RWPE2 (cell line): Measurements from ENCODE around the gene PRKAG2.
A peak's percentile ranks its signal among the peaks of the same experiment; 100 is the strongest.

Source experiments
- ATAC-seq: fragments of 200-7000 bp; cut with Tn5 transposase; 3 replicates; pipeline ENCODE4 v1.9.1; 2021; ENCODE audit warnings: low read depth
- DNase-seq: peaks from one replicate; pipeline ENCODE4 v3.0.0-alpha.2; 2020; ENCODE audit warnings: low spot score
- H3K27ac ChIP-seq: fragments of 450-650 bp; 2 replicates; pipeline ENCODE4 v1.5.1; 2017; ENCODE audit warnings: mild to moderate bottlenecking; ENCODE audit not compliant: poor library complexity, severe bottlenecking
- H3K27me3 ChIP-seq: fragments of 250-450 bp; sonication (Bioruptor Pico); 2 replicates; pipeline ENCODE4 v1.5.1; 2021; ENCODE audit warnings: mild to moderate bottlenecking, moderate library complexity; ENCODE audit not compliant: insufficient read depth, poor library complexity, severe bottlenecking
- H3K36me3 ChIP-seq: fragments of 250-450 bp; sonication (Bioruptor Pico); 2 replicates; pipeline ENCODE4 v1.5.1; 2020; ENCODE audit warnings: low read depth, mild to moderate bottlenecking, moderate library complexity
- H3K4me1 ChIP-seq: fragments of 250-450 bp; sonication (Bioruptor Pico); 2 replicates; pipeline ENCODE4 v1.5.1; 2021; ENCODE audit warnings: mild to moderate bottlenecking, moderate library complexity; ENCODE audit not compliant: insufficient read depth, poor library complexity, severe bottlenecking
- H3K4me3 ChIP-seq: fragments of 250-450 bp; sonication (Bioruptor Pico); 2 replicates; pipeline ENCODE4 v1.5.1; 2021; ENCODE audit warnings: mild to moderate bottlenecking, moderate library complexity; ENCODE audit not compliant: severe bottlenecking
- H3K9me3 ChIP-seq: fragments of 250-450 bp; sonication (Bioruptor Pico); 2 replicates; pipeline ENCODE4 v1.5.1; 2021; ENCODE audit warnings: mild to moderate bottlenecking, moderate library complexity; ENCODE audit not compliant: severe bottlenecking
- TF ChIP-seq, protein P1 (sequence below): fragments of 450-650 bp; IDR thresholded peaks from one replicate; pipeline ENCODE4 v1.5.1; 2017; ENCODE audit warnings: mild to moderate bottlenecking, moderate library complexity; ENCODE audit not compliant: poor library complexity, severe bottlenecking

The PRKAG2 gene

DNA sequence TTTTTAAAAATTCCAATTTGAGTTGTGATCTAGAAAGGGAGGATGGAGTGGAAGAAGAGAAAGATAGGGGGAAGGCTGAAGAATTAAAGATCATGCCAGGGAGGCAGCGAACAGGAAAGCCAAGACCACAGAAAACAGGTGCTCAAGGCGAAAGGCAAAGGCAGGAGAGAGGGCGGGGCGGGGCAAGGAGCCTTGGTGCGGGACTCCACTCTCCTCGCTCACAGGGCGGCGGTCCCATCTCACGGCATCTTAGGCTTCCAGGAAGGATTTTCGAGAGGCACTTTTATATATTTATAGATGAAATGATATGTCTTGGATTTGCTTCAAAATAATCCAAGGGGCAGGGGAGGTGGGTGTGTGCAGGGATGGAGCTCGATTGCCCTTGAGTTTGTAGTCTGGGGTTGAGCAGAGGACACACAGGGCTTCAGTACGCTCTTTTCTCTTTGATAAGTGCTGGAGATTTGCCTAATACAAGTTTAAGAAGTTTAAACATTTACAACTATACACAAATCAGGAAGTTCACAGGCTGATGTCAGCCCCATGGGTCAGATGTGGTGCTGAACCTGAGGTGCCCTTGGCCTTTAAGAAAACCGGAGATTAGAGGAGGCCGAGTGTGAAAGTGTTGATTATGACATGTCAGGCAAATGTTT lies 161.1 kb downstream of the PRKAG2 start:
- TF ChIP-seq, protein P1, sequence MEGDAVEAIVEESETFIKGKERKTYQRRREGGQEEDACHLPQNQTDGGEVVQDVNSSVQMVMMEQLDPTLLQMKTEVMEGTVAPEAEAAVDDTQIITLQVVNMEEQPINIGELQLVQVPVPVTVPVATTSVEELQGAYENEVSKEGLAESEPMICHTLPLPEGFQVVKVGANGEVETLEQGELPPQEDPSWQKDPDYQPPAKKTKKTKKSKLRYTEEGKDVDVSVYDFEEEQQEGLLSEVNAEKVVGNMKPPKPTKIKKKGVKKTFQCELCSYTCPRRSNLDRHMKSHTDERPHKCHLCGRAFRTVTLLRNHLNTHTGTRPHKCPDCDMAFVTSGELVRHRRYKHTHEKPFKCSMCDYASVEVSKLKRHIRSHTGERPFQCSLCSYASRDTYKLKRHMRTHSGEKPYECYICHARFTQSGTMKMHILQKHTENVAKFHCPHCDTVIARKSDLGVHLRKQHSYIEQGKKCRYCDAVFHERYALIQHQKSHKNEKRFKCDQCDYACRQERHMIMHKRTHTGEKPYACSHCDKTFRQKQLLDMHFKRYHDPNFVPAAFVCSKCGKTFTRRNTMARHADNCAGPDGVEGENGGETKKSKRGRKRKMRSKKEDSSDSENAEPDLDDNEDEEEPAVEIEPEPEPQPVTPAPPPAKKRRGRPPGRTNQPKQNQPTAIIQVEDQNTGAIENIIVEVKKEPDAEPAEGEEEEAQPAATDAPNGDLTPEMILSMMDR = no peak
- H3K4me3 ChIP-seq = no peak overlapping the region
- H3K27ac ChIP-seq = no peak overlapping the region
- no peaks in the 10 kb centered on the region for H3K9me3 ChIP-seq
- DNase-seq (no peak), ATAC-seq (no peak)
- H3K4me1 ChIP-seq = no peaks in the 10 kb centered on the region
- no peaks in the 10 kb centered on the region for H3K27me3 ChIP-seq
- H3K36me3 ChIP-seq = no peaks in the 10 kb centered on the region

- ATAC-seq (no peak), DNase-seq (no peak)
- H3K9me3 ChIP-seq = no peaks in the 10 kb centered on the region
- TF ChIP-seq, protein P1 = no peak
- no peak overlapping the region for H3K4me3 ChIP-seq
- H3K27ac ChIP-seq = no peak overlapping the region
- H3K27me3 ChIP-seq = no peaks in the 10 kb centered on the region
- H3K4me1 ChIP-seq = no peaks in the 10 kb centered on the region
- H3K36me3 ChIP-seq = no peaks in the 10 kb centered on the region
Measured at GRCh38 chr7:151714201-151714600, 162.7 kb downstream of the PRKAG2 start.

GRCh38 chr7:151712810-151713125 lies 164.1 kb downstream of the PRKAG2 start:
- Histone ChIP-seq H3K27ac (no peak overlapping the region), H3K4me1 (no peaks in the 10 kb centered on the region), H3K9me3 (no peaks in the 10 kb centered on the region), H3K27me3 (no peaks in the 10 kb centered on the region), H3K36me3 (no peaks in the 10 kb centered on the region), H3K4me3 (no peak overlapping the region)
- TF ChIP-seq, protein P1 = no peak
- no peak for DNase-seq
- ATAC-seq = no peak

- Histone ChIP-seq H3K4me1 (no peaks in the 10 kb centered on the region), H3K9me3 (no peaks in the 10 kb centered on the region), H3K4me3 (no peak overlapping the region), H3K27me3 (no peaks in the 10 kb centered on the region), H3K27ac (no peak overlapping the region), H3K36me3 (no peaks in the 10 kb centered on the region)
- no peak for DNase-seq
- TF ChIP-seq, protein P1 = no peak
- peak; percentile 12; the same call in 1 of the 3 replicates for ATAC-seq
Measured at GRCh38 chr7:151711906-151712809, 164.8 kb downstream of the PRKAG2 start.
